ELF-1 (cell line): ENCODE data around the gene UTP3.
"Not testable (repeated sequence)": the region's sequence is repeated elsewhere in the genome, so short reads cannot be mapped to it uniquely, and the experiment has no call there.

ENCODE experiments used
- DNase-seq: peaks from one replicate; pipeline ENCODE4 v3.0.0-alpha.2; 2016; ENCODE audit warnings: low read depth, low spot score

The UTP3 gene

GRCh38 chr4:70687821-70688794 is at the start of gene UTP3:
Gene UTP3 (plus strand): TSS chr4:70688532. CDS start chr4:70688678, 146 bp downstream.
- peak; percentile 99 for DNase-seq

GRCh38 chr4:70640192-70640591 is 48.1 kb upstream of the UTP3 start:
- DNase-seq, result no peak

- DNase-seq, result not testable (repeated sequence)
These were observed 37.6 kb upstream of the UTP3 start for GRCh38 chr4:70650741-70651140.

- peak; percentile 18 for DNase-seq
These were observed 36.3 kb upstream of the UTP3 start for GRCh38 chr4:70651864-70652506.

- DNase-seq, result no peak
These were observed 33.7 kb upstream of the UTP3 start for GRCh38 chr4:70654605-70655011.

GRCh38 chr4:70657326-70657725 is 31.0 kb upstream of the UTP3 start:
- no peak for DNase-seq

GRCh38 chr4:70658418-70658817 is 29.9 kb upstream of the UTP3 start:
- no peak for DNase-seq

GRCh38 chr4:70660106-70660505 is 28.2 kb upstream of the UTP3 start:
- DNase-seq, result no peak

- DNase-seq, result not testable (repeated sequence)
These were observed 26.9 kb upstream of the UTP3 start for GRCh38 chr4:70661309-70661922.

- DNase-seq, result no peak
These were observed 22.0 kb upstream of the UTP3 start, which contains the start of gene JCHAIN for GRCh38 chr4:70666369-70666768. Gene JCHAIN (minus strand): TSS chr4:70666508. CDS start chr4:70666490, 18 bp downstream.

- no peak for DNase-seq
These were observed 20.4 kb upstream of the UTP3 start for GRCh38 chr4:70667740-70668535.

GRCh38 chr4:70670332-70671014 is 17.9 kb upstream of the UTP3 start:
- DNase-seq, result no peak

GRCh38 chr4:70671091-70671490 is 17.2 kb upstream of the UTP3 start:
- DNase-seq, result no peak

- no peak for DNase-seq
These were observed 14.1 kb upstream of the UTP3 start for GRCh38 chr4:70674191-70674590.

- no peak for DNase-seq
These were observed 13.6 kb upstream of the UTP3 start for GRCh38 chr4:70674731-70675130.

GRCh38 chr4:70676554-70677090 is 11.7 kb upstream of the UTP3 start:
- no peak for DNase-seq

- no peak for DNase-seq
These were observed 9.8 kb upstream of the UTP3 start for GRCh38 chr4:70678383-70678999.

- no peak for DNase-seq
These were observed 7.4 kb upstream of the UTP3 start for GRCh38 chr4:70680934-70681333.

- no peak for DNase-seq
These were observed 6.6 kb upstream of the UTP3 start for GRCh38 chr4:70681704-70682103.

GRCh38 chr4:70682142-70682541 is 6.2 kb upstream of the UTP3 start:
- not testable (repeated sequence) for DNase-seq
